H9 (cell line): ENCODE measurements around the gene TTC24. TPM values are rescaled to one million over a fixed set of nuclear protein-coding genes. Genes with fewer than 3 reads are reported as not detected.

Experiments
- DNase-seq: peaks from one replicate; pipeline ENCODE4 v3.0.0-alpha.2; 2017
- H2AFZ ChIP-seq: one replicate; pipeline ENCODE4 v1.6.1; 2013; ENCODE audit warnings: mild to moderate bottlenecking, low read length, control low read depth, moderate library complexity
- H2AK5ac ChIP-seq: 2 replicates; pipeline ENCODE4 v1.6.1; 2013; ENCODE audit warnings: low read length, control low read depth, mixed read lengths; ENCODE audit not compliant: insufficient read length
- H2BK120ac ChIP-seq: one replicate; pipeline ENCODE4 v1.6.1; 2013; ENCODE audit warnings: low read depth, mild to moderate bottlenecking, low read length, control low read depth, inconsistent platforms; ENCODE audit not compliant: poor library complexity, severe bottlenecking
- H2BK12ac ChIP-seq: 2 replicates; pipeline ENCODE4 v1.6.1; 2013; ENCODE audit warnings: low read length, control low read depth, mixed read lengths, low read depth; ENCODE audit not compliant: insufficient read length
- H2BK15ac ChIP-seq: 2 replicates; pipeline ENCODE4 v1.6.1; 2013; ENCODE audit warnings: low read depth, low read length, control low read depth
- H2BK20ac ChIP-seq: one replicate; pipeline ENCODE4 v1.6.1; 2013; ENCODE audit warnings: low read depth, mild to moderate bottlenecking, low read length, control low read depth, inconsistent platforms; ENCODE audit not compliant: poor library complexity, severe bottlenecking
- H2BK5ac ChIP-seq: 2 replicates; pipeline ENCODE4 v1.6.1; 2013; ENCODE audit warnings: low read length, control low read depth, mixed read lengths; ENCODE audit not compliant: insufficient read length
- H3K14ac ChIP-seq: 2 replicates; pipeline ENCODE4 v1.6.1; 2013; ENCODE audit warnings: low read length, control low read depth; ENCODE audit not compliant: insufficient read depth
- H3K18ac ChIP-seq: 2 replicates; pipeline ENCODE4 v1.6.1; 2013; ENCODE audit warnings: low read depth, mild to moderate bottlenecking, mixed read lengths, low read length, control low read depth; ENCODE audit not compliant: insufficient read length
- H3K23ac ChIP-seq: 2 replicates; pipeline ENCODE4 v1.6.1; 2013; ENCODE audit warnings: low read length, control low read depth, mixed read lengths, low read depth; ENCODE audit not compliant: insufficient read length
- H3K23me2 ChIP-seq: 2 replicates; pipeline ENCODE4 v1.6.1; 2013; ENCODE audit warnings: low read depth, mild to moderate bottlenecking, mixed read lengths, low read length, control low read depth; ENCODE audit not compliant: insufficient read length, poor library complexity, severe bottlenecking
- H3K27ac ChIP-seq: 2 replicates; pipeline ENCODE4 v1.5.1; 2013; ENCODE audit warnings: low read length, control low read depth, mixed read lengths, low read depth; ENCODE audit not compliant: insufficient read length
- H3K27me3 ChIP-seq: 2 replicates; pipeline ENCODE4 v1.6.1; 2013; ENCODE audit warnings: low read length, control low read depth, inconsistent platforms; ENCODE audit not compliant: insufficient read depth
- H3K4ac ChIP-seq: 2 replicates; pipeline ENCODE4 v1.6.1; 2013; ENCODE audit warnings: low read depth, mild to moderate bottlenecking, control low read depth, inconsistent platforms, low read length, moderate library complexity
- H3K4me1 ChIP-seq: 2 replicates; pipeline ENCODE4 v1.6.1; 2013; ENCODE audit warnings: low read length, control low read depth, inconsistent platforms; ENCODE audit not compliant: insufficient read depth
- H3K4me2 ChIP-seq: 2 replicates; pipeline ENCODE4 v1.6.1; 2013; ENCODE audit warnings: low read length, control low read depth, mixed read lengths; ENCODE audit not compliant: insufficient read length, insufficient read depth
- H3K56ac ChIP-seq: 2 replicates; pipeline ENCODE4 v1.6.1; 2013; ENCODE audit warnings: low read depth, mild to moderate bottlenecking, mixed read lengths, low read length, control low read depth; ENCODE audit not compliant: insufficient read length
- H3K79me1 ChIP-seq: 2 replicates; pipeline ENCODE4 v1.6.1; 2013; ENCODE audit warnings: low read depth, mild to moderate bottlenecking, moderate library complexity, low read length, control low read depth, inconsistent platforms; ENCODE audit not compliant: insufficient read depth, poor library complexity, severe bottlenecking
- H3K79me2 ChIP-seq: 2 replicates; pipeline ENCODE4 v1.6.1; 2013; ENCODE audit warnings: low read length, control low read depth, inconsistent platforms; ENCODE audit not compliant: insufficient read depth
- H3K9ac ChIP-seq: 2 replicates; pipeline ENCODE4 v1.6.1; 2013; ENCODE audit warnings: low read length, control low read depth, mixed read lengths; ENCODE audit not compliant: insufficient read length; ENCODE audit errors: extremely low read depth
- H3K9me3 ChIP-seq: one replicate; pipeline ENCODE4 v1.6.1; 2013; ENCODE audit warnings: low read depth, low read length, inconsistent platforms; ENCODE audit not compliant: control insufficient read depth
- H3T11ph ChIP-seq: one replicate; pipeline ENCODE4 v1.6.1; 2013; ENCODE audit warnings: mild to moderate bottlenecking, low read length, control low read depth, inconsistent platforms
- H4K20me1 ChIP-seq: one replicate; pipeline ENCODE4 v1.6.1; 2013; ENCODE audit not compliant: control insufficient read depth, insufficient read length, insufficient read depth
- H4K5ac ChIP-seq: 2 replicates; pipeline ENCODE4 v1.6.1; 2013; ENCODE audit warnings: low read depth, mild to moderate bottlenecking, mixed read lengths, low read length, control low read depth; ENCODE audit not compliant: insufficient read length
- H4K8ac ChIP-seq: replicated peaks from 2 replicates; pipeline ENCODE4 v1.6.1; 2013; ENCODE audit warnings: low read length, control low read depth, mixed read lengths, low read depth; ENCODE audit not compliant: insufficient read length
- H4K91ac ChIP-seq: 2 replicates; pipeline ENCODE4 v1.6.1; 2013; ENCODE audit warnings: low read depth, mild to moderate bottlenecking, moderate library complexity, mixed read lengths, low read length, control low read depth; ENCODE audit not compliant: insufficient read length
- H3K27ac Mint-ChIP-seq, 3 experiments: 2 replicates in 2 of 3; 3 replicates in 1 of 3; pipeline ENCODE4 v1.8.0; 2020 to 2021; ENCODE audit warnings: mixed read lengths in 3 of 3, mild to moderate bottlenecking in 1 of 3, moderate library complexity in 1 of 3
- H3K27me3 Mint-ChIP-seq: 2 replicates; pipeline ENCODE4 v1.8.0; 2021; ENCODE audit warnings: low read depth, mild to moderate bottlenecking, moderate library complexity, mixed read lengths
- H3K36me3 Mint-ChIP-seq, 3 experiments: 2 replicates in 2 of 3; 3 replicates in 1 of 3; pipeline ENCODE4 v1.8.0; 2020 to 2021; ENCODE audit warnings: low read depth in 3 of 3, mixed read lengths in 3 of 3; ENCODE audit not compliant: insufficient read depth in 1 of 3
- H3K4me1 Mint-ChIP-seq, 2 experiments: 2 replicates each; pipeline ENCODE4 v1.8.0; 2020; ENCODE audit warnings: mixed read lengths in 2 of 2
- H3K4me3 Mint-ChIP-seq, 2 experiments: 2 replicates in 1 of 2; 3 replicates in 1 of 2; pipeline ENCODE4 v1.8.0; 2020 to 2021; ENCODE audit warnings: mild to moderate bottlenecking in 2 of 2, mixed read lengths in 2 of 2, moderate library complexity in 1 of 2
- H3K9me3 Mint-ChIP-seq, 2 experiments: 2 replicates in 1 of 2; 3 replicates in 1 of 2; pipeline ENCODE4 v1.8.0; 2020; ENCODE audit warnings: mild to moderate bottlenecking in 2 of 2, mixed read lengths in 2 of 2, moderate library complexity in 1 of 2
- WGBS: extraction: QIAGEN DNeasy Blood & Tissue Kit; methylation state at CpG from one replicate; pipeline ENCODE4 v1.1.7; 2013; ENCODE audit warnings: missing lambda C conversion rate, low lambda C conversion rate, mixed read lengths; ENCODE audit not compliant: insufficient read length; ENCODE audit errors: extremely low coverage; 5-methylcytosine and 5-hydroxymethylcytosine counted together
- total RNA-seq: library from RNA; stranded (reverse); gene quantifications from 2 replicates; pipeline ENCODE4 v1.2.1, GENCODE V29; 2021
- TF ChIP-seq, protein P1 (sequence below): fragments of 200-600 bp; sonication (generic); conservative IDR thresholded peaks from 3 replicates; pipeline ENCODE4 v1.8.0; 2021; ENCODE audit warnings: antibody characterized with exemption, mild to moderate bottlenecking

Gene TTC24
- total RNA-seq, 1 experiment from 2014 or later: 0.26 TPM

DNA sequence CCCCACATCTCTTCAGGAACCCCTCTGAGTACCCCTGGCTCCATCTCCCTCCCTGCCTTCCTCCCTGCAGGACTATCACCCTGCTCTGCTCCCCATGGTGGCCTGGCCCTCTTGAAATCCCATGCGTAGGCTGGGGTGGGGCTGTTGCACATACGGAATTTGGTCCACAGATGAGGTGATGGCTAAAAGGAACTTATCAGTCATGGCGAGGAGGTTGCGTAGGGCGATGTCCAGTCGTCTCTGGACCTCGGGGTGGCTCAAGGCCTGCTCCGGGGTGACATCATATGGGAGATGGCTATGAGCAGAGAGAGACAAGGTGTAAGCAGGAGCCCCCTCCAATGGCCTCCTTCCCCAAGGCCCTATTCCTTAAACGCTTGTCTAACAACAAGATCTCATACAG lies 42.5 kb upstream of the TTC24 start:
- TF ChIP-seq, protein P1, sequence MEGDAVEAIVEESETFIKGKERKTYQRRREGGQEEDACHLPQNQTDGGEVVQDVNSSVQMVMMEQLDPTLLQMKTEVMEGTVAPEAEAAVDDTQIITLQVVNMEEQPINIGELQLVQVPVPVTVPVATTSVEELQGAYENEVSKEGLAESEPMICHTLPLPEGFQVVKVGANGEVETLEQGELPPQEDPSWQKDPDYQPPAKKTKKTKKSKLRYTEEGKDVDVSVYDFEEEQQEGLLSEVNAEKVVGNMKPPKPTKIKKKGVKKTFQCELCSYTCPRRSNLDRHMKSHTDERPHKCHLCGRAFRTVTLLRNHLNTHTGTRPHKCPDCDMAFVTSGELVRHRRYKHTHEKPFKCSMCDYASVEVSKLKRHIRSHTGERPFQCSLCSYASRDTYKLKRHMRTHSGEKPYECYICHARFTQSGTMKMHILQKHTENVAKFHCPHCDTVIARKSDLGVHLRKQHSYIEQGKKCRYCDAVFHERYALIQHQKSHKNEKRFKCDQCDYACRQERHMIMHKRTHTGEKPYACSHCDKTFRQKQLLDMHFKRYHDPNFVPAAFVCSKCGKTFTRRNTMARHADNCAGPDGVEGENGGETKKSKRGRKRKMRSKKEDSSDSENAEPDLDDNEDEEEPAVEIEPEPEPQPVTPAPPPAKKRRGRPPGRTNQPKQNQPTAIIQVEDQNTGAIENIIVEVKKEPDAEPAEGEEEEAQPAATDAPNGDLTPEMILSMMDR: no peak
- H2BK15ac ChIP-seq: no peak overlapping the region
- Mint-ChIP-seq H3K27me3 (no peaks in the 10 kb centered on the region), H3K4me1 (peaks cover 3 to 9% of the 10 kb centered on the region in 2 experiments; a peak in 2 of 4 replicates), H3K4me3 (no peak overlapping the region), H3K27ac (no peak overlapping the region; a peak in 1 of 7 replicates), H3K9me3 (no peaks in the 10 kb centered on the region), H3K36me3 (peaks cover 30 to 86% (median 82%) of the 10 kb centered on the region in 3 experiments)
- H2BK5ac ChIP-seq: no peak overlapping the region
- H2BK20ac ChIP-seq: no peak overlapping the region
- no peak overlapping the region for H3K4ac ChIP-seq
- no peak overlapping the region for H3K14ac ChIP-seq
- WGBS: no CpG with 5 or more reads among the region's 9 CpGs
- DNase-seq: no peak
- no peak overlapping the region for H4K5ac ChIP-seq
- H2AFZ ChIP-seq: no peak overlapping the region
- no peak overlapping the region for H3K4me2 ChIP-seq
- no peaks in the 10 kb centered on the region for H3K27me3 ChIP-seq
- no peaks in the 10 kb centered on the region for H3K79me1 ChIP-seq
- no peak overlapping the region for H3T11ph ChIP-seq
- H3K23me2 ChIP-seq: no peaks in the 10 kb centered on the region
- no peaks in the 10 kb centered on the region for H3K4me1 ChIP-seq
- no peak overlapping the region for H2BK12ac ChIP-seq
- H2AK5ac ChIP-seq: no peak overlapping the region
- H4K91ac ChIP-seq: no peak overlapping the region
- no peak overlapping the region for H3K27ac ChIP-seq
- no peak overlapping the region for H3K9ac ChIP-seq
- H4K8ac ChIP-seq: no peak overlapping the region
- H3K9me3 ChIP-seq: no peaks in the 10 kb centered on the region
- H4K20me1 ChIP-seq: no peaks in the 10 kb centered on the region
- H3K23ac ChIP-seq: no peak overlapping the region
- no peak overlapping the region for H3K56ac ChIP-seq
- no peaks in the 10 kb centered on the region for H3K79me2 ChIP-seq
- no peak overlapping the region for H2BK120ac ChIP-seq
- no peak overlapping the region for H3K18ac ChIP-seq
